ENCODE data around the gene LRRC8B. TPM values are rescaled to one million over a fixed set of nuclear protein-coding genes. Genes with fewer than 3 reads are reported as not detected.

The LRRC8B gene
- total and polyA plus RNA-seq, 9 of the 15 experiments (the other 6 are each of a cell fraction or from before 2014, with no cell fraction given): 4.3 to 43.7 (median 14.4) TPM

GRCh38 chr1:89598450-89599331, 74.1 kb downstream of the LRRC8B start (continued):
- TF ChIP-seq REST (IDR thresholded peaks at IDR 0.05; ENCODE audit: borderline replicate concordance): peak; percentile 81
- TF ChIP-seq REST (CRISPR knock-in tag; IDR thresholded peaks at IDR 0.05; ENCODE audit: low read depth): no peak
- TF ChIP-seq GTF2F1 (IDR thresholded peaks at IDR 0.05; ENCODE audit: low read depth, low read length): no peak
- peak; percentile 83 for TF ChIP-seq SMC3 (conservative IDR thresholded peaks at IDR 0.05; ENCODE audit: insufficient read depth, low read depth, low read length)
- no peak for TF ChIP-seq CBFA2T3 (IDR thresholded peaks at IDR 0.05)
- TF ChIP-seq DEAF1 (CRISPR knock-in tag; IDR thresholded peaks at IDR 0.05): peak; percentile 28; the same call in 1 of the 2 replicates
- TF ChIP-seq CEBPG (CRISPR knock-in tag; IDR thresholded peaks at IDR 0.05): no peak
- TF ChIP-seq CEBPG (tag; conservative IDR thresholded peaks at IDR 0.05 in 1 of 2, IDR thresholded peaks at IDR 0.05 in 1 of 2): no peak
- TF ChIP-seq ZNF239 (CRISPR knock-in tag; IDR thresholded peaks at IDR 0.05): no peak
